Kidney (tissue), 14 donors: ENCODE results near the gene RNF121. TPM values are rescaled to one million over a fixed set of nuclear protein-coding genes. Genes with fewer than 3 reads are reported as not detected.

Source experiments
- DNase-seq, 5 donors: peaks; one replicate each; pipeline ENCODE4 v3.0.0-alpha.2; 2013 to 2020
- FAIRE-seq: peaks from 2 replicates; lab custom pipeline; 2012; peaks lifted over from hg19 to GRCh38; lab: Jason Lieb, UNC
- H3K27ac ChIP-seq, 2 donors: one replicate each; pipeline ENCODE4 v1.7.0; 2013; ENCODE audit warnings: low read depth in 2 of 2, low read length in 2 of 2, inconsistent platforms in 1 of 2
- H3K27me3 ChIP-seq: one replicate; pipeline ENCODE4 v1.7.1; 2013; ENCODE audit warnings: low read length, inconsistent platforms; ENCODE audit not compliant: control insufficient read depth, insufficient read depth
- H3K36me3 ChIP-seq, 3 donors: one replicate each; pipeline versions ENCODE4 v1.7.0 to v1.7.1; 2013; ENCODE audit warnings: low read length in 3 of 3, control low read depth in 1 of 3, inconsistent platforms in 1 of 3; ENCODE audit not compliant: insufficient read depth in 3 of 3, control insufficient read depth in 2 of 3
- H3K4me1 ChIP-seq, 3 donors: one replicate each; pipeline versions ENCODE4 v1.7.0 to v1.7.1; 2013; ENCODE audit warnings: low read length in 3 of 3, inconsistent platforms in 1 of 3, low read depth in 1 of 3; ENCODE audit not compliant: control insufficient read depth in 2 of 3, insufficient read depth in 2 of 3
- H3K4me3 ChIP-seq, 3 donors: one replicate each; pipeline versions ENCODE4 v1.7.0 to v1.8.1; 2013; ENCODE audit warnings: low read length in 3 of 3, control low read depth in 1 of 3, inconsistent platforms in 1 of 3
- H3K9ac ChIP-seq, 3 donors: one replicate each; pipeline versions ENCODE4 v1.7.0 to v1.7.1; 2013; ENCODE audit warnings: low read length in 3 of 3, control low read depth in 1 of 3, inconsistent platforms in 1 of 3
- H3K9me3 ChIP-seq, 3 donors: one replicate each; pipeline versions ENCODE4 v1.7.0 to v1.7.1; 2013; ENCODE audit warnings: low read length in 3 of 3, control low read depth in 1 of 3, inconsistent platforms in 1 of 3; ENCODE audit not compliant: control insufficient read depth in 2 of 3, insufficient read depth in 1 of 3
- CTCF ChIP-seq: IDR thresholded peaks from 3 replicates; pipeline ENCODE4 v1.5.1; 2012; ENCODE audit warnings: mild to moderate bottlenecking, moderate library complexity, borderline replicate concordance; ENCODE audit not compliant: insufficient read depth; ENCODE audit errors: extremely low read depth
- intact Hi-C: fragments of 100-400 bp; cut with DNase I; formaldehyde crosslinking; loops from one replicate; pipeline ENCODE4 v1.11.1; 2022
- polyA plus RNA-seq: library from polyadenylated mRNA; stranded (reverse); fragments of 350-450 nt; fragmentation: Illumina TruSeq; extraction: RNeasy Lipid Tissue Mini Kit (QIAGEN cat#74804); gene quantifications from one replicate; pipeline ENCODE4 v1.2.3, GENCODE V29; 2014; ENCODE audit warnings: low read depth, low replicate concordance; ENCODE audit not compliant: insufficient read depth
- total RNA-seq: library from RNA; stranded (reverse); fragmentation: NEBNext Ultra II Directional; extraction: Animal tissue kit (Norgen Biotek cat#: 25700); gene quantifications from one replicate; pipeline ENCODE4 v1.2.1, GENCODE V29; 2021
- donor health status: control.
- donor health status: control.
- donor health status: control.
- donor health status: control.
- donor health status: control.
- donor health status: DM: yes; HTN: yes; CAD: no.
- donor health status: Normal renal cell carcinoma (clear cell type).

The RNF121 gene
- total and polyA plus RNA-seq, 2 donors from 2014 or later = 37.1 to 59.4 TPM

DNA sequence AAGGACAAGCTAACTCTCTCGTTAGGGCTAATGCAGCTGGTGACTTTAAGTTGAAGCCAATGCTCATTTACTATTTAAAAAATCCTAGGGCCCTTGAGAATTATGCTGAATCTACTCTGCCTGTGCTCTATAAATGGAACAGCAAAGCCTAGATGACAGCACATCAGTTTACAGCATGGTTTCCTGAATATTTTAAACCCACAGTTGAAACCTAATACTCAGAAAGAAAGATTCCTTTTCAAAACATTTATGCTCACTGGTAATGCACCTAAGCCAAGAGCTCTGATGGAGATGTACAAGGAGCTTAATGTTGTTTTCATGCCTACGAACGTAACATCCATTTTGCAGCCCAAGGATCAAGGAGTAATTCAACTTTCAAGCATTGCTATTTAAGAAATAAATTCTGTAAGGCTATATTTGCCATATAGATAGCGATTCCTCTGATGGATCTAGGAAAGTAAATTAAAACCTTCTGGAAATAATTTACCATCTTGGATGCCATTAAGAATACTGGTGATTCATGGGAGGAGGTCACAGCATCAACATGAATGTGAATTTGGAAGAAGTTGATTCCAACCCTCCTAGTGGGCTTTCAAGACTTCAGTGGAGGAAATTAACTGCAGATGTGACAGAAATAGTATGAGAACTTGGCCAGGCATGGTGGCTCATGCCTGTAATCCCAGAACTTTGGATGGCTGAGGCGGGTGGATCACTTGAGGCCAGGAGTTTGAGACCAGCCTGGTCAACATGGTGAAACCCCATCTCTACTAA, 14.9 kb upstream of the RNF121 start:
- Histone ChIP-seq H3K9ac (no peak overlapping the region), H3K36me3 (peaks cover 5 to 17% (median 10%) of the 10 kb centered on the region in 3 donors), H3K4me1 (no peaks in the 10 kb centered on the region), H3K27ac (no peak overlapping the region), H3K4me3 (no peak overlapping the region), H3K9me3 (no peaks in the 10 kb centered on the region), H3K27me3 (no peaks in the 10 kb centered on the region)
- no peak for DNase-seq
- no peak for TF ChIP-seq CTCF
- no peak for FAIRE-seq
- intact Hi-C loops = no loop called here

DNA sequence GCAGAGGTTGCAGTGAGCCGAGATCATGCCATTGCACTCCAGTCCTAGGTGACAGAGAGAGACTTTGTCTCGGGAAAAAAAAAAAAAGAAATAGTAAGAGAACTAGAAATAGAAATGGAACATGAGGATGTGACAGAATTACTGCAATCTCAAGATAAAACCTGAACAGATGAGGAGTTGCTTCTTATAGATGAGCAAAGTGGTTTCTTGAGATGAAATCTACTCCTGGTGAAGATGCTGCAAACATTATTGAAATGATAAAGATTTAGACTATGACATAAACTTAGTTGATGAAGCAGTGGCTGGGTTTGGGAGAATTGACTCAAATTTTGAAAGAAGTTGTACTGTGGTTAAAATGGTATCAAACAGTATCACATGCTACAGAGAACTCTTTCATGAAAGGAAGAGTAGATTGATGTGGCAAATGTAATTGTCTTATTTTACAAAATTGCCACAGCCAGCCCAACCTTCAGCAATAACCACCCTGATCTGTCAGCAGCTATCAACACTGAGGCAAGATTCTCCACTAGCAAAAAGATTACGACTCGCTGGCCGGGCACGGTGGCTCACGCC, 14.1 kb upstream of the RNF121 start:
- no peak for DNase-seq
- Histone ChIP-seq H3K27me3 (no peaks in the 10 kb centered on the region), H3K4me3 (no peak overlapping the region), H3K4me1 (no peaks in the 10 kb centered on the region), H3K27ac (no peak overlapping the region), H3K9me3 (no peaks in the 10 kb centered on the region), H3K36me3 (peaks cover 5 to 17% (median 10%) of the 10 kb centered on the region in 3 donors), H3K9ac (no peak overlapping the region)
- FAIRE-seq = no peak
- TF ChIP-seq CTCF = no peak
- intact Hi-C loops = no loop called here

DNA sequence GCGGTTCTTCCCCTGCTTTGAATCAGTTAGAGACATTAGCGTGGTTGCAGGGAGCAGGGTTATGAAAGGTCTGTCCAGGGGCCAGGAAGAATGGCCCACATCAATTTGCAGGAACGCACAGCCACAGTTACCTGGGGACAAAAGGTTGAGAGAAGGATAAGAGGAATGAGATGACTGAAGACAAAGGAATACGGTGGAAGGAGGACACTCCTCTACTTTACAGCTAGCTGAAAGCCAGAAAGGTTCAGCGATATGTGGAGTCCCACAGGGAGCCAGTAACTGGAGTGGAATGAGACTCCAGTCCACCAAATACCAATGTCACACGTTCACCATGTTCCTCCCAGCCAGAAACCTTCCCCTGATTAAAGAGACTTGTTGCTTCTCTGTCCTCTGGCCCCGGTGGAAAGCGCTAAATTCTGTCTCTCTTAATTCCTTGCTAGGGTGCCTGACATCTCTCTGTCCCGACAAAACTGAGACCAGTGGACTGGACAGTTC, 11.2 kb upstream of the RNF121 start:
- H3K4me1 ChIP-seq = no peaks in the 10 kb centered on the region
- no peaks in the 10 kb centered on the region for H3K27me3 ChIP-seq
- FAIRE-seq (no peak), DNase-seq (no peak)
- no peaks in the 10 kb centered on the region for H3K9me3 ChIP-seq
- peaks cover 5 to 19% (median 10%) of the 10 kb centered on the region in 3 donors for H3K36me3 ChIP-seq
- H3K4me3 ChIP-seq = no peak overlapping the region
- no peak for TF ChIP-seq CTCF
- no peak overlapping the region for H3K27ac ChIP-seq
- H3K9ac ChIP-seq = no peak overlapping the region
- intact Hi-C loops = no loop called here
